Measurements from ENCODE around the gene HECW1.

DNA sequence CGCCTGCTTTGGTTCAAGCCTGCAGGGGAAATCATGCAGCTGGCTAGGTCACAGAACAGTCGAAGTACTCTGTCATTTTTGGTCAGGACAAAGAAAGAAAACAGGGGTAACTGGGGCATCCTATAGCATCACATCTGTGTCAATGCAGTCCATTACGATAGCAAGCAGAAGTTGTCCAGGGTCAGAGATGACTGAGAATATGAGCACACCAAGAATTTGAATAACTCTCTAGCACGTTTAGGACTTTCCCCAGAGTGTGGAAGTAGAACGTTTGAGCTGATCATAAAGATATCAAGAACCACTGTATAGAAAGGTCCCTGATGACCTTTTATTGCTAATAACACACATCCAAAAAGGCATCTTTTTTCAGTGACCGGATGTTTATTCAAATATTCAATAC is 12.7 kb upstream of the HECW1 start:
- TF ChIP-seq ZNF274 (IDR thresholded peaks at IDR 0.05; ENCODE audit: borderline replicate concordance, extremely low read depth, low read length) (no peak), EZH2 (IDR thresholded peaks at IDR 0.05; ENCODE audit: low read depth, low read length, severe bottlenecking) (no peak), TCF12 (IDR thresholded peaks at IDR 0.05; ENCODE audit: low read depth, low read length) (no peak), TAF1 (IDR thresholded peaks at IDR 0.05; ENCODE audit: low read depth, low read length) (no peak)
- TF ChIP-seq, protein P1, sequence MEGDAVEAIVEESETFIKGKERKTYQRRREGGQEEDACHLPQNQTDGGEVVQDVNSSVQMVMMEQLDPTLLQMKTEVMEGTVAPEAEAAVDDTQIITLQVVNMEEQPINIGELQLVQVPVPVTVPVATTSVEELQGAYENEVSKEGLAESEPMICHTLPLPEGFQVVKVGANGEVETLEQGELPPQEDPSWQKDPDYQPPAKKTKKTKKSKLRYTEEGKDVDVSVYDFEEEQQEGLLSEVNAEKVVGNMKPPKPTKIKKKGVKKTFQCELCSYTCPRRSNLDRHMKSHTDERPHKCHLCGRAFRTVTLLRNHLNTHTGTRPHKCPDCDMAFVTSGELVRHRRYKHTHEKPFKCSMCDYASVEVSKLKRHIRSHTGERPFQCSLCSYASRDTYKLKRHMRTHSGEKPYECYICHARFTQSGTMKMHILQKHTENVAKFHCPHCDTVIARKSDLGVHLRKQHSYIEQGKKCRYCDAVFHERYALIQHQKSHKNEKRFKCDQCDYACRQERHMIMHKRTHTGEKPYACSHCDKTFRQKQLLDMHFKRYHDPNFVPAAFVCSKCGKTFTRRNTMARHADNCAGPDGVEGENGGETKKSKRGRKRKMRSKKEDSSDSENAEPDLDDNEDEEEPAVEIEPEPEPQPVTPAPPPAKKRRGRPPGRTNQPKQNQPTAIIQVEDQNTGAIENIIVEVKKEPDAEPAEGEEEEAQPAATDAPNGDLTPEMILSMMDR (IDR thresholded peaks at IDR 0.05; ENCODE audit: control extremely low read depth in 1 of 3, insufficient read depth in 1 of 3, low read depth in 1 of 3, low read length in 3 of 3): no peak

Measured in H1 (cell line).